ENCODE data around the gene IMPG2.

IMPG2 gene

DNA sequence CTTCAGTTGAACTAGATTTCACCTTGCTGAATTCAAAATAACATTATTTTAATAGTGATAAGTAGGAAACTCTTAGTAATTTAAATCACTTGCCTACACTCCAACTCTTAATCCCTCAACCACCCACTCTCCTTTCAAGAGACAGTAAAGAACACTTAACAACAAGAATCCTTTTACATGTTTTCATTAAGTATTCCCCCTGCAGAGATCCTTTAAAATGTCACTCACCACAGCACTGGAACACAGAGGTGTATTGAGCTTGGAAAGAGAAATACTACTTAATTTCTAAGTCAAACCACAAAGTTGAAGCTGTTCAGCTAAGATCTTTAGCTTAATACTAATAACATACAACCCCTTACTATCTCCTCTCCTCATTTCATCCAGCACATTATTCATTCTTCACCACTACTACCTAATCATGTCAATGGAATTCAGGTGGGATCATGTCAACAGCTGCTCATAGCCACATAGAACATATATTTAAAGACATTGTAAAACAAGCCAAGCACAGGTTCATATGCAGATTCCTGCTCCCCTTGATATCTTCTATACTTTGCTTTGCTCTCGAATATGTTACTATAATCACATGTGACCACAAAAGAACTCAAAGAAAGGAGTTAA lies 40.5 kb downstream of the IMPG2 start:
- TF ChIP-seq SP1 (IDR thresholded peaks at IDR 0.05) (no peak), L3MBTL2 (conservative IDR thresholded peaks at IDR 0.05) (no peak), PKNOX1 (IDR thresholded peaks at IDR 0.05) (peak; percentile 80), BHLHE40 (IDR thresholded peaks at IDR 0.05; ENCODE audit: borderline replicate concordance) (no peak), CTBP1 (IDR thresholded peaks at IDR 0.05; ENCODE audit: borderline replicate concordance) (no peak)
- CTCF ChIA-PET: no interaction called here
- POLR2A ChIA-PET: no interaction called here
- no peak for DNase-seq (ENCODE audit: extremely low spot score)

- CTCF ChIA-PET: no interaction called here
- TF ChIP-seq SUZ12 (IDR thresholded peaks at IDR 0.05) (no peak), FOXA1 (IDR thresholded peaks at IDR 0.05) (no peak), FOXK2 (IDR thresholded peaks at IDR 0.05) (no peak), LEF1 (IDR thresholded peaks at IDR 0.05; ENCODE audit: borderline replicate concordance) (no peak), BHLHE40 (IDR thresholded peaks at IDR 0.05; ENCODE audit: borderline replicate concordance) (no peak), SP1 (IDR thresholded peaks at IDR 0.05) (no peak), CTBP1 (IDR thresholded peaks at IDR 0.05; ENCODE audit: borderline replicate concordance) (no peak), ZNF384 (IDR thresholded peaks at IDR 0.05) (no peak)
- POLR2A ChIA-PET: no interaction called here
- no peak for DNase-seq (ENCODE audit: extremely low spot score)
These were observed 41.2 kb downstream of the IMPG2 start for GRCh38 chr3:101279162-101279561.

GRCh38 chr3:101278727-101279126 lies 41.6 kb downstream of the IMPG2 start:
- no peak for DNase-seq (ENCODE audit: extremely low spot score)
- POLR2A ChIA-PET: no interaction called here
- CTCF ChIA-PET: no interaction called here
- TF ChIP-seq PKNOX1 (IDR thresholded peaks at IDR 0.05) (no peak), SUZ12 (IDR thresholded peaks at IDR 0.05) (no peak), NFRKB (IDR thresholded peaks at IDR 0.05) (no peak), FOXK2 (IDR thresholded peaks at IDR 0.05) (no peak), LEF1 (IDR thresholded peaks at IDR 0.05; ENCODE audit: borderline replicate concordance) (no peak), CTBP1 (IDR thresholded peaks at IDR 0.05; ENCODE audit: borderline replicate concordance) (no peak), ARNT (IDR thresholded peaks at IDR 0.05) (no peak), SP1 (IDR thresholded peaks at IDR 0.05) (no peak), FOXM1 (IDR thresholded peaks at IDR 0.05; ENCODE audit: borderline replicate concordance) (no peak), HDGF (IDR thresholded peaks at IDR 0.05; ENCODE audit: borderline replicate concordance) (no peak), TARDBP (IDR thresholded peaks at IDR 0.05) (no peak), L3MBTL2 (conservative IDR thresholded peaks at IDR 0.05) (no peak), FOXA1 (IDR thresholded peaks at IDR 0.05) (no peak), ZNF384 (IDR thresholded peaks at IDR 0.05) (no peak)

DNA sequence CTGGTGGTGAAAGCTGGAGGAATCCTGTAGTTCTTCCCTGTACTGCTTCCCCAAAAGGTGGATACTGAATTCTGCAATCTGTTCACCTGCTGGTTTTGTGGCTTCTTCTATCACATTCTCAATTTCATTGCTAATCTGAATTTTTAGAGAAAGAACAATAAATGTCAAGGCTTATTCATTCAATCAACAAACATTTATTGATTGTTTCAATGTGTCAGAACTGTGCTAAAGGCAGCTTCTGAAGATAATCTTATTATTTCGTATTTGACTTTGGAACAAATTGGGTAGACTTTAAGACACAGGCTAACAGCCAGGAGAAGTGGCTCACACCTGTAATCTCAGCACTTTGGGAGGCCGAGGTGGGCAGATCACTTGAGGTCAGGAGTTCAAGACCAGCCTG lies 46.8 kb downstream of the IMPG2 start:
- DNase-seq (ENCODE audit: extremely low spot score): no peak
- CTCF ChIA-PET: no interaction called here
- TF ChIP-seq CTBP1 (IDR thresholded peaks at IDR 0.05; ENCODE audit: borderline replicate concordance): no peak
- POLR2A ChIA-PET: no interaction called here

GRCh38 chr3:101273156-101273555 lies 47.2 kb downstream of the IMPG2 start:
- no peak for TF ChIP-seq LEF1 (IDR thresholded peaks at IDR 0.05; ENCODE audit: borderline replicate concordance)
- TF ChIP-seq CTBP1 (IDR thresholded peaks at IDR 0.05; ENCODE audit: borderline replicate concordance): no peak
- TF ChIP-seq FOXK2 (IDR thresholded peaks at IDR 0.05): no peak
- no peak for TF ChIP-seq ELF4 (IDR thresholded peaks at IDR 0.05)
- no peak for TF ChIP-seq SP1 (IDR thresholded peaks at IDR 0.05)
- TF ChIP-seq SUZ12 (IDR thresholded peaks at IDR 0.05): no peak
- TF ChIP-seq NFRKB (IDR thresholded peaks at IDR 0.05): no peak
- no peak for TF ChIP-seq FOXM1 (IDR thresholded peaks at IDR 0.05; ENCODE audit: borderline replicate concordance)
- no peak for TF ChIP-seq ARNT (IDR thresholded peaks at IDR 0.05)
- no peak for TF ChIP-seq PKNOX1 (IDR thresholded peaks at IDR 0.05)
- TF ChIP-seq L3MBTL2 (conservative IDR thresholded peaks at IDR 0.05): no peak
- TF ChIP-seq BHLHE40 (IDR thresholded peaks at IDR 0.05; ENCODE audit: borderline replicate concordance): no peak
- TF ChIP-seq FOXA1 (IDR thresholded peaks at IDR 0.05): no peak
- TF ChIP-seq HDGF (IDR thresholded peaks at IDR 0.05; ENCODE audit: borderline replicate concordance): no peak
- POLR2A ChIA-PET: no interaction called here
- CTCF ChIA-PET: no interaction called here
- DNase-seq (ENCODE audit: extremely low spot score): no peak

- CTCF ChIA-PET: no interaction called here
- TF ChIP-seq NFRKB (IDR thresholded peaks at IDR 0.05): no peak
- TF ChIP-seq FOXA1 (IDR thresholded peaks at IDR 0.05): no peak
- TF ChIP-seq FOXM1 (IDR thresholded peaks at IDR 0.05; ENCODE audit: borderline replicate concordance): no peak
- TF ChIP-seq LEF1 (IDR thresholded peaks at IDR 0.05; ENCODE audit: borderline replicate concordance): no peak
- TF ChIP-seq HDGF (IDR thresholded peaks at IDR 0.05; ENCODE audit: borderline replicate concordance): no peak
- no peak for TF ChIP-seq L3MBTL2 (conservative IDR thresholded peaks at IDR 0.05)
- TF ChIP-seq ZNF384 (IDR thresholded peaks at IDR 0.05): no peak
- no peak for TF ChIP-seq PKNOX1 (IDR thresholded peaks at IDR 0.05)
- no peak for TF ChIP-seq CTBP1 (IDR thresholded peaks at IDR 0.05; ENCODE audit: borderline replicate concordance)
- no peak for TF ChIP-seq SP1 (IDR thresholded peaks at IDR 0.05)
- TF ChIP-seq SUZ12 (IDR thresholded peaks at IDR 0.05): no peak
- TF ChIP-seq FOXK2 (IDR thresholded peaks at IDR 0.05): no peak
- POLR2A ChIA-PET: no interaction called here
- DNase-seq (ENCODE audit: extremely low spot score): no peak
These were observed 48.6 kb downstream of the IMPG2 start for GRCh38 chr3:101271728-101272127.

Data from HEK293T (cell line).